ENCODE data around the gene LRRC26. TPM values are rescaled to one million over a fixed set of nuclear protein-coding genes. Genes with fewer than 3 reads are reported as not detected.
A peak's percentile ranks its signal among the peaks of the same experiment; 100 is the strongest.

Gene LRRC26
- total RNA-seq, 1 donor from 2014 or later, result 0.31 TPM

DNA sequence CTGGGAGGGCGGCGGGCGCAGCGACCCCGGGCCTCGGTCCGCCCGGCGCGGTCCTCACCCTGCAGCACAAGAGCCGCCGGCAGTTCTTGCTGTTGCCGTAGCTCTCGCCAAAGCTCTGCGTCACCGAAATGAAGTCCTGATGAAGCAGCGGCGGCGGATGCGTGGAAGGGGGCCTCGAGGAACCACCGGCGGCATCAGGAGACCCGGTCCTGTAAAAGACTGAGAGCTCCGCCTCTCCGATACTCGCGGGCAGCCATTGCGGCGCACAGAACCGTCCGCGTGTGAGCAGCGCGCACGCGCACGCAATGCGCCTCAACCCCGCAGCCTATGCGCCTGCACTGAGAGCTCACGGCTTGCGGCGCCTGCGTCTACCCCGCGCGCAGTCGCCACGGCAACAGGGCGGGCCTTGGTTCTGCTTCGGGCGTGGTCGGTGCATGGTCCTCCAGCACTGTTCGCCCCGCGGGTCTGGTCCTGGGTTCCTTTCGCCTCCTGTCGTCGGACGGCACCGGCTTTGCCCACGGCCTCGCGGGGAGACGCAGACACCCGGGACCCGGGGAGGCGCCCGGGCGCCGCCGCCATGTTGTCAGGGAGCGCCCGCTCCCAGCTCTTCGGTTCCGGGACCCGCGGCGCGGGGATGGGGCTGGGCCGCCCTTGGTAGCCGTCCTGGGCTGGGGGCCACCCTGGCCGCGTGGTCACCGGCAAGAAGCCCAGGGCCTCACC lies 40.2 kb downstream of the LRRC26 start:
- DNase-seq (peak; percentile 88), ATAC-seq (ENCODE audit: low read depth) (peak; percentile 95)
- intact Hi-C loops (cut with micrococcal nuclease), result loop anchor here (1.0 to 10.0 kb wide), 6 partner anchors 11 to 148 kb away; partner anchors contain the start of genes NPDC1, TOR4A and TPRN
- TF ChIP-seq, protein P1, sequence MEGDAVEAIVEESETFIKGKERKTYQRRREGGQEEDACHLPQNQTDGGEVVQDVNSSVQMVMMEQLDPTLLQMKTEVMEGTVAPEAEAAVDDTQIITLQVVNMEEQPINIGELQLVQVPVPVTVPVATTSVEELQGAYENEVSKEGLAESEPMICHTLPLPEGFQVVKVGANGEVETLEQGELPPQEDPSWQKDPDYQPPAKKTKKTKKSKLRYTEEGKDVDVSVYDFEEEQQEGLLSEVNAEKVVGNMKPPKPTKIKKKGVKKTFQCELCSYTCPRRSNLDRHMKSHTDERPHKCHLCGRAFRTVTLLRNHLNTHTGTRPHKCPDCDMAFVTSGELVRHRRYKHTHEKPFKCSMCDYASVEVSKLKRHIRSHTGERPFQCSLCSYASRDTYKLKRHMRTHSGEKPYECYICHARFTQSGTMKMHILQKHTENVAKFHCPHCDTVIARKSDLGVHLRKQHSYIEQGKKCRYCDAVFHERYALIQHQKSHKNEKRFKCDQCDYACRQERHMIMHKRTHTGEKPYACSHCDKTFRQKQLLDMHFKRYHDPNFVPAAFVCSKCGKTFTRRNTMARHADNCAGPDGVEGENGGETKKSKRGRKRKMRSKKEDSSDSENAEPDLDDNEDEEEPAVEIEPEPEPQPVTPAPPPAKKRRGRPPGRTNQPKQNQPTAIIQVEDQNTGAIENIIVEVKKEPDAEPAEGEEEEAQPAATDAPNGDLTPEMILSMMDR (IDR thresholded peaks at IDR 0.05), result no peak
- Mint-ChIP-seq H3K27ac (peak overlapping the region; percentile 80), H3K36me3 (ENCODE audit: low read depth) (peaks cover 2% of the 10 kb centered on the region), H3K4me3 (peak overlapping the region; percentile 82), H3K9me3 (no peaks in the 10 kb centered on the region), H3K27me3 (peaks cover 2% of the 10 kb centered on the region), H3K4me1 (peaks cover 32% of the 10 kb centered on the region)
- ChIA-PET POLR2A (interaction anchor here (0.6 to 3.5 kb wide), 28 partner anchors 9 to 423 kb away, joined by 3 to 76 read pairs (median 4); partner anchors contain the start of genes ANAPC2, DPP7, GRIN1 and MAN1B1), CTCF (interaction anchor here (0.6 to 1.6 kb wide), 7 partner anchors 9 to 182 kb away, joined by 3 to 5 read pairs (median 3); partner anchors contain the start of gene SSNA1)

DNA sequence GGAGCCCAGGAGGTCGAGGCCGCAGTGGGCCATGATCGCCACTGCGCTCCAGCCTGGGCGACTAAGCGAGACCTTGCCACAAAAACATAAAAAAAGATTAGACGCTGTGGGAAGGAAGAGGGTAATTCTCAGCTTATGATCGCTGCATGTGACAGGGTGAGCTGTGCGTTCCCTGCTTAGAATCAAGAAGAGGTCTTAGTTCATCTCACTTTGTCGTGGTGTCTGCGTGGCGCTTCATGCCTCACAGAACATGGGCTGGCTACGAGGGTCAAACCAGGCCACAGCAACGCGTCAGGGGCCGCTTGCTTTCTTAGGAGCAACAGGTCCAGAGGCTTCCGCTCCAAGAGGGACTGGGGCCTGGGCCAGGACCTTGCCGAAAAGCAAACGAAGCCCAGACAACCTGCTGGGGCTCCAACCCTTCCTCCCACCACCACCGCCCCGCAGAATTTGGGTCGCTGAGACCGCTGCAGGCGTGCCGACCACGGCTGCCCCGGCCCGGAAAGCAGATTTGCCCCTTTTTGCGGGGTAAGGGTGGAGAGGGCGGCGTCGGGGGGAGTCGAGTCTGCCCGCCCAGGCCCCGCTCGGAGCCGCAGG lies 40.9 kb downstream of the LRRC26 start:
- peaks cover 35% of the 10 kb centered on the region for H3K4me1 Mint-ChIP-seq
- H3K9me3 Mint-ChIP-seq, result no peaks in the 10 kb centered on the region
- DNase-seq (no peak), ATAC-seq (ENCODE audit: low read depth) (no peak)
- ChIA-PET POLR2A (interaction anchor here (0.7 to 3.5 kb wide), 22 partner anchors 10 to 423 kb away, joined by 3 to 76 read pairs (median 5); partner anchors contain the start of genes ANAPC2, DPP7, GRIN1 and MAN1B1), CTCF (interaction anchor here (0.8 to 1.6 kb wide), 4 partner anchors 10 to 181 kb away, joined by 3 to 5 read pairs (median 3); partner anchors contain the start of gene SSNA1)
- intact Hi-C loops (cut with micrococcal nuclease), result loop anchor here (1.0 to 10.0 kb wide), 6 partner anchors 11 to 148 kb away; partner anchors contain the start of genes NPDC1, TOR4A and TPRN
- peak overlapping the region; percentile 82 for H3K4me3 Mint-ChIP-seq
- TF ChIP-seq, protein P1 (IDR thresholded peaks at IDR 0.05), result no peak
- H3K36me3 Mint-ChIP-seq (ENCODE audit: low read depth), result peaks cover 2% of the 10 kb centered on the region
- H3K27ac Mint-ChIP-seq, result peak overlapping the region; percentile 88
- H3K27me3 Mint-ChIP-seq, result peaks cover 2% of the 10 kb centered on the region

DNA sequence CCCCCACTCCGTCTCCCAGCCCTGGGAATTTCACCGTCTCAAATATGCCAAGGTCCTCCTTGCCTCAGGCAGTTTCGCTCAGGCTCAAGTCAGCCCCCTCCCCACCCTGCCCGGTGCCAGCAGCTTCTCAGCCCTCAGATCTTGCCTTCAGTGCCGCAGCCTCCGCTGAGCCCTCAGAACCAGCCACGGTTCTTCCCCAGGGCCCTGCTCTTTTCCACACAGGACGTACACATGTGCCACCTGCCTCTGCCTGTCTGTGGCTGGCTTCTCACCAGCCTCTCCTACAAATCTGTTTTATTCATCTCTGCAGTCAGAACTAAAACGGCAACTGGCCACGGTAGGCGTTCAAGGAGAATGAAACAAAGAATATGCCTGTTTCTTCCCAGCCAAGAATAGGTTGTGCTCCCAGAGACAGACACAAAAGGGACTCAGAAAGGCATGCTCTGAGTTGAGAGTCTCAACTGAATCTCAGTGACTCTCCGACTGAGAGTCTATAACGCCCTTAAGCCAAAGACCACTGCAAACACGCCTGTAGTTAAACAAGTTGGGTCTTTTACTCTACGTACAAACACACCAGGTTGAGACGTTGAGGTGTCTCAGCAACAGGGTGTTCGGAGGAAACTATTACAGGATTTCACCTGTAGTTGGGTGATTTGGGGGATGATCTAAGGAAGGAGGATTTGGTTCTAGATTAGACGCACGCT lies 41.5 kb downstream of the LRRC26 start:
- intact Hi-C loops (cut with micrococcal nuclease), result loop anchor here (2.0 to 10.0 kb wide), 4 partner anchors 39 to 149 kb away; partner anchors contain the start of genes NPDC1, TOR4A and TPRN
- H3K36me3 Mint-ChIP-seq (ENCODE audit: low read depth), result peaks cover 2% of the 10 kb centered on the region
- H3K4me3 Mint-ChIP-seq, result peak overlapping the region; percentile 82
- ATAC-seq (ENCODE audit: low read depth), result no peak
- peak overlapping the region; percentile 88 for H3K27ac Mint-ChIP-seq
- H3K27me3 Mint-ChIP-seq, result peaks cover 2% of the 10 kb centered on the region
- H3K9me3 Mint-ChIP-seq, result no peaks in the 10 kb centered on the region
- POLR2A ChIA-PET, result interaction anchor here (0.6 to 3.5 kb wide), 16 partner anchors 8 to 449 kb away, joined by 3 to 76 read pairs (median 6); partner anchors contain the start of genes DPP7, LRRC26, RNF208 and SSNA1
- TF ChIP-seq, protein P1 (IDR thresholded peaks at IDR 0.05), result no peak
- peaks cover 41% of the 10 kb centered on the region for H3K4me1 Mint-ChIP-seq
- no peak for DNase-seq
- CTCF ChIA-PET, result interaction anchor here (1.2 kb wide), 2 partner anchors 9 to 81 kb away, joined by 3 to 4 read pairs; no protein-coding TSS in a partner anchor

DNA sequence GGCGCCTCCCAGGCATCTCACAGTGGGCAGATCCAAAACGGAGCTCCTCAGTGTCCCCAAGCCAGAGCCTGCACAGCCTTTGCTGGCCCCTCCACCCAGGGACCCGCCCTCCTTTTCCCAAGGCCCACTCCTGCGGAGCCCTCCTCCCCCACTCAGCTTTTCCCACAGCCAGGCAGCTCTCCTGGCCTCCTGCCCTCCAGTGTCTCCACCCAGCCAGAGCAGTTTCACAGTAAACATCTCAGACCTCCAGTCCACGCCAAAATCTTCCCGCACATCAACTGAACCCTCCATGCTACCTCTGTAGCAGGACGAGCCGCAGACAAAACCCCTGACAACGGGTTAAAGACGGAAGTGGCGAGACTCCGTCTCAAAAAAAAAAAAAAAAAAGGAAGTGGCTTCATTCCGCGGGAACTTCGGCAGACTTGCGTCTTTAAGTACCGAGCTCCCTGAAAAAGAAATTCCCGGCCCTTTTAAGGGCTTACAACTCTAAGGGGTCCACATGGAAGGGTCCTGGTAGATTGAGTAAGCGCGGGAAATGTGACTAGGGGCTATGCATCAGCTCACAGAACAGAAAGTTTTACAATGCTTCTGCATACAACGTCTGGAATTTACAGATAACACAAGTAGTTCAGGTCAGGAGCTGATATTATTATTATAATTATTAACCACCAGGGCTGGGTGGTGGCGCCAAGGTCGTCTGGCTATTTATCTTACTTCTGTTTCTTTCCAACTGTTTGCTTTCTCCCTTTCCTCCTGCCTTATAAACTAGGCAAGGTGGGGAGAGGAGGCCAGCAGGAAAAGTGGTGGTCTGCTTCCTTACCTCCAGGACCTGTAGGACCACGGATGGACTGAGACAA lies 42.3 kb downstream of the LRRC26 start:
- H3K27ac Mint-ChIP-seq, result peak overlapping the region; percentile 88
- ATAC-seq (ENCODE audit: low read depth) (peak; percentile 8), DNase-seq (no peak)
- H3K4me3 Mint-ChIP-seq, result peak overlapping the region; percentile 82
- TF ChIP-seq, protein P1 (IDR thresholded peaks at IDR 0.05), result no peak
- H3K4me1 Mint-ChIP-seq, result peaks cover 47% of the 10 kb centered on the region
- H3K36me3 Mint-ChIP-seq (ENCODE audit: low read depth), result peaks cover 2% of the 10 kb centered on the region
- ChIA-PET POLR2A (interaction anchor here (0.6 to 3.5 kb wide), 19 partner anchors 9 to 449 kb away, joined by 3 to 42 read pairs (median 5); partner anchors contain the start of genes LRRC26, SSNA1 and TUBB4B), CTCF (interaction anchor here (0.8 to 1.2 kb wide), 2 partner anchors 81 to 109 kb away, joined by 3 to 4 read pairs; no protein-coding TSS in a partner anchor)
- no peaks in the 10 kb centered on the region for H3K9me3 Mint-ChIP-seq
- intact Hi-C loops (cut with micrococcal nuclease), result loop anchor here (2.0 to 10.0 kb wide), 4 partner anchors 40 to 150 kb away; partner anchors contain the start of genes NPDC1, TOR4A and TPRN
- no peaks in the 10 kb centered on the region for H3K27me3 Mint-ChIP-seq

All from activated B cell treated with CpG ODN at 0.5 μM for 24 hours (primary cell).